Prostate gland (tissue), 2 donors: ENCODE measurements around the gene CREB5. TPM values are rescaled to one million over a fixed set of nuclear protein-coding genes. Genes with fewer than 3 reads are reported as not detected.

Experiments
- DNase-seq: peaks from one replicate; pipeline ENCODE4 v3.0.0-alpha.2; 2019; ENCODE audit warnings: low spot score
- H3K27ac ChIP-seq, 2 donors: fragments of 200-600 bp; sonication (generic); 2 replicates each; pipeline ENCODE4 v1.5.1; 2017 to 2019
- H3K27me3 ChIP-seq: fragments of 200-600 bp; sonication (generic); replicated peaks from 2 replicates; pipeline ENCODE4 v1.5.1; 2019; ENCODE audit not compliant: insufficient read depth
- H3K36me3 ChIP-seq, 2 donors: fragments of 200-600 bp; sonication (generic); 1 replicate in 1 of 2; 2 replicates in 1 of 2; pipeline versions ENCODE4 v1.5.1 to v1.8.1; 2017 to 2019
- H3K4me1 ChIP-seq: fragments of 200-600 bp; sonication (generic); replicated peaks from 2 replicates; pipeline ENCODE4 v1.5.1; 2019
- H3K4me3 ChIP-seq, 2 donors: fragments of 200-600 bp; sonication (generic); 2 replicates each; pipeline ENCODE4 v1.5.1; 2017 to 2019
- H3K9me3 ChIP-seq: fragments of 200-600 bp; sonication (generic); 2 replicates; pipeline ENCODE4 v1.5.1; 2017
- CTCF ChIP-seq, 4 experiments: fragments of 200-600 bp in 2 of 4; fragments of 450-650 bp in 2 of 4; sonication (generic) in 2 of 4; IDR thresholded peaks; 1 replicate in 3 of 4; 2 replicates in 1 of 4; pipeline ENCODE4 v1.5.1; 2016 to 2019; ENCODE audit warnings: antibody characterized with exemption in 4 of 4, mild to moderate bottlenecking in 2 of 4, moderate library complexity in 2 of 4
- POLR2A ChIP-seq: fragments of 450-650 bp; IDR thresholded peaks from one replicate; pipeline ENCODE4 v1.6.1; 2016; ENCODE audit warnings: antibody characterized with exemption, mild to moderate bottlenecking
- POLR2AphosphoS5 ChIP-seq: sonication (generic); formaldehyde crosslinking; IDR thresholded peaks from one replicate; pipeline ENCODE4 v1.6.1; 2017; ENCODE audit warnings: antibody characterized with exemption
- WGBS: methylation state at CpG from one replicate; pipeline ENCODE4 v1.1.5; 2018; 5-methylcytosine and 5-hydroxymethylcytosine counted together
- intact Hi-C: fragments of 100-400 bp; cut with DNase I; formaldehyde crosslinking; loops from one replicate; pipeline ENCODE4 v1.14.2; 2022
- total RNA-seq, 2 donors: library from RNA; depleted of rRNA; stranded (reverse); fragments of >200 nt; gene quantifications; one replicate each; pipeline ENCODE4 v1.1.0, GENCODE V29; 2016

Gene CREB5
- total RNA-seq, 2 donors from 2014 or later, result 0.46 to 3.4 TPM

GRCh38 chr7:28408960-28409715, 3.2 kb upstream of the CREB5 start:
- intact Hi-C loops, result no loop called here

GRCh38 chr7:28409716-28410627, 2.3 kb upstream of the CREB5 start:
- peak overlapping the region; percentile 28 to 41 for H3K27ac ChIP-seq
- H3K4me3 ChIP-seq, result peak overlapping the region; percentile 27 to 38
- no peaks in the 10 kb centered on the region for H3K27me3 ChIP-seq
- TF ChIP-seq POLR2A, result no peak
- TF ChIP-seq CTCF (IDR thresholded peaks at IDR 0.05), result no peak
- TF ChIP-seq POLR2AphosphoS5, result no peak
- peak; percentile 19 for DNase-seq
- intact Hi-C loops, result no loop called here
- no peaks in the 10 kb centered on the region for H3K36me3 ChIP-seq
- no peaks in the 10 kb centered on the region for H3K4me1 ChIP-seq
- WGBS, result under 1% methylated on average over 88 of the region's 92 CpGs
- no peaks in the 10 kb centered on the region for H3K9me3 ChIP-seq

More at GRCh38 chr7:28408960-28409715, 3.2 kb upstream of the CREB5 start:
- H3K27me3 ChIP-seq, result no peaks in the 10 kb centered on the region
- H3K36me3 ChIP-seq, result no peaks in the 10 kb centered on the region
- no peaks in the 10 kb centered on the region for H3K9me3 ChIP-seq
- DNase-seq, result peak; percentile 80
- H3K4me1 ChIP-seq, result no peaks in the 10 kb centered on the region
- TF ChIP-seq POLR2A (peak; percentile 57), POLR2AphosphoS5 (peak; percentile 57), CTCF (IDR thresholded peaks at IDR 0.05) (no peak)
- under 1% methylated on average over 48 of the region's 51 CpGs for WGBS
- peak overlapping the region; percentile 28 to 58 for H3K27ac ChIP-seq
- peak overlapping the region; percentile 27 to 38 for H3K4me3 ChIP-seq

- H3K36me3 ChIP-seq, result no peaks in the 10 kb centered on the region
- no peak overlapping the region for H3K27ac ChIP-seq
- no peaks in the 10 kb centered on the region for H3K27me3 ChIP-seq
- H3K4me3 ChIP-seq, result peak overlapping the region; percentile 27 to 38
- WGBS, result 7% methylated on average over 28 of the region's 28 CpGs
- no peaks in the 10 kb centered on the region for H3K4me1 ChIP-seq
- intact Hi-C loops, result no loop called here
- no peaks in the 10 kb centered on the region for H3K9me3 ChIP-seq
- DNase-seq, result no peak
- no peak for TF ChIP-seq POLR2A
- TF ChIP-seq CTCF (IDR thresholded peaks at IDR 0.05), result no peak
- peak; percentile 22 for TF ChIP-seq POLR2AphosphoS5
These were observed 1.4 kb upstream of the CREB5 start for GRCh38 chr7:28410628-28411531.

- no peaks in the 10 kb centered on the region for H3K9me3 ChIP-seq
- H3K27me3 ChIP-seq, result no peaks in the 10 kb centered on the region
- no peak for TF ChIP-seq POLR2AphosphoS5
- TF ChIP-seq CTCF (IDR thresholded peaks at IDR 0.05), result no peak
- no peak for TF ChIP-seq POLR2A
- intact Hi-C loops, result no loop called here
- H3K27ac ChIP-seq, result no peak overlapping the region
- no peak overlapping the region for H3K4me3 ChIP-seq
- WGBS, result 90% methylated on average over 1 of the region's 1 CpG
- no peaks in the 10 kb centered on the region for H3K4me1 ChIP-seq
- DNase-seq, result no peak
- H3K36me3 ChIP-seq, result no peaks in the 10 kb centered on the region
These were observed 693 bp downstream of the CREB5 start for GRCh38 chr7:28413011-28413410.
